M059J (cell line): ENCODE measurements around the gene CABLES1. TPM values are rescaled to one million over a fixed set of nuclear protein-coding genes. Genes with fewer than 3 reads are reported as not detected.

Experiments used
- DNase-seq: peaks from one replicate; pipeline ENCODE4 v3.0.0-alpha.2; 2012; ENCODE audit warnings: low read depth
- total RNA-seq: library from RNA; depleted of rRNA; stranded (reverse); fragments of >200 nt; shearing (Covaris generic); gene quantifications from 2 replicates; pipeline ENCODE4 v1.2.3, GENCODE V29; 2014; rRNA removed

Gene CABLES1
- total RNA-seq, 1 experiment from 2014 or later: 9.0 TPM

DNA sequence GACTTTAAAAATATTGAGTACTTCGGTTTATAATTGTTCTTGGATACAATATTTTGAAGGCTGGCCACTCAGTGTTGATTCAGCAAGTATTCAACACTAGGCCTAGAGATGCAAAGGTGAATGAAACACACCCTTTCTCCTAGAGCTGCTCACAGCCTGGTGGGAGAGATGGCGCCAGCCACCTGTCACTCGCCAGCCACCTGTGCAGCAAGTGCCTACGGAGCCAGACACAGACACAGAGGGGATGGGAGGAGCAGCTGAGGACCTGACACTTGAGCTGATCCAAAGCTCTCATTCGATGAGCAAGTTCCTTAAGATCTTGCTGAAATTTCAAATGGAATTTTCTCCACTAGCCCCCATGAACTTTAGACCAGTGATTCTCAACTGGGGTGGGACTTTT, 166.7 kb downstream of the CABLES1 start:
- no peak for DNase-seq

DNA sequence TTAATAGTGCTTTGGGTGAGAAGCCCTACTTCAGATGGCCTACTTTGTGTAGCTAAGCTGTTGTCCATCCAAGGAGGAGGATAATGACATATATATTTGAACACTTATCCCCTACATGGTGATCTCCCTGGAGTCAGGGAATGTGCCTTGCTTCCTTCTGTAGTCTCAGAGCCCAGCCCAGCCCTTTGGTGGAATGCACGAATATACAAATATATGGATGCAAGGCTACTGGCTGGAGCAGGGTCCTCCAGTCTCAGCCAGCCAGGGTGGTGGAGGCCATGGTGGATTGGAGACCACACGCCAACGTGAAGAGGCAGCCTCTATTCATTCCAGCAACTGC, 167.2 kb downstream of the CABLES1 start:
- DNase-seq: no peak

DNA sequence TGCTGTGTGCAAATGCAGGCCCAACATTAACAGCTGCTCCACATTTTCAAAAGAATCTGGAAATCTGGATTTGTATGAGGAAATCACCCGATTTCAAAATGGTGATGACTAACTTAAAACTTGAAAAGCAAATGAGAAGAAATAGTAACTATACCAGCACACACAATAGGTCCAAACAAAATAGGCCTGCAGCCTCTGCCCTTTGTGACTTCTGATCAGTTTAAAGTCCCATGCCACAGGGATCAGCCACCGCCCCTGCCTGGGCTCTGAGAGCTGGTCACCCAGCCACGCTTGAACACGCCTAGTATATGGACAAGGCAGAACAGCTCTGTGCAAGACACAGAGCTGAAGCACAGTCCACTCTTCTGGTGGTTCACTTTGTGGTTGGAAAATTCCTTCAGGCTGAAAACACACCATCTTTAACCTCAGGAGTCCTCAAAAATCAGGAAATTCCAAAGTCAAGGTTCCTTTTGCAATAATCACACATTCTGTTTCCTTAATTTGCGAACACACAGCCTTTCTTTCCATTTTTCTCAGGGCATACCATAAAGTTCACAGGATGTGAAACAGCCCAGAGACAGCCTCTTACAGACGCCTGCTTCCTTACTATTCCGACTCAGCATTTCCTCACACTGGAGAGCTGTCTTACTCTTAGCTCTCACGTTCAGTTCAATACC, 167.7 kb downstream of the CABLES1 start:
- peak; percentile 95 for DNase-seq

DNA sequence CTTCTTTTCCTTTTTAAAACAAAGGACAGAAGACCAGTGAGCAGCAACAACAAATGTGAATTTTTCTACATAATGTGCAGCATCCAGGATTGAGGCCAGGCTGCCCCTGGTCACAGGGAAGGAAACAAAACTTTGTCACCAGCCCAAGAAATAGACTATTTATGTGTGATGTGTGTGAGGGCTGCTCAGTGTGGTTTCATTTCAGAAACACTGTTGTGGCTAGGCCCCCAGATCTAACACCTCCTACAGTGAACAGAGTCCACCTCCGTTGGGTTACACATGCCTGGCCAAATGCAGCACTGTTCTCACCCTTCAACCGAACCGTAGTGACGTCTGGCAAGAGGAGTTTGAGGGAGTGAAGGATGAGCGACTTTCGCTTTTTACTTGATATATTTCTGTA, 171.5 kb downstream of the CABLES1 start:
- no peak for DNase-seq

DNA sequence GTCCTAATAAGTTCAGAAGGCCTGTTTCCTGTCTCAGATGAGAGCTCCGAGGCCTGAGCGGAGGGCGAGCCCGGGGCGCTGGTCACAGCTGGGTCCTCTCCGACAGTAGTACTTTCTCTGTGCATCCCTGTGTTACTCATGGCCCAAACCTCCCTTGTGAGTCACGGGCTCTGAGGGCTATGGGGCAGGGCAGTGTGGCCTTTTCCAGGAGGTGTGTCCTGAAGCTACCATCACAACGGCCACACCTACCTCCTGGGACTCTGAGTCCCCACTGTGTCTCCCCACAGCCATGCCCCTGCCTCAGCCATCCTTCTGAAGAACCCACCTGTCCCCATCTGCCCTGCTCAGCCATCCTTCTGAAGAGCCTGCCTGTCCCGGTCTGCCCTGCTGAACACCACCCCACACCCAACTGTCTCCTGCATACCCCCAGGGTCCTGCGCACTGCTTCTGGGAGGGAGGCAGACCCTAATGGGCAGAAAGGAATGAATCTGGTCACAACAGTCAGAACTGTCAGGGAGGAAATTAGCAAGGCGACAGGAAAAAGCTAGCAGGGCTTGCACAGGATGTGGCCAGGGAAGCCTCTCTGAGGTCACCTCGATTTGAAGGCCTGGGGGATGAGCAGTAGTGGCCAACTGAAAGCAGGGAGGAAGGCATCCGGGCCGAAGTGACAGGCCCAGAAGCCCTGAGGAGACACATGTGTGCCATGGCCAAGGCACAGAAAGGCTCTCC, 172.4 kb downstream of the CABLES1 start:
- DNase-seq: peak; percentile 97

Other genes starting within 250 kb of the CABLES1 start
- 53.9 and 67.0 TPM in 2 replicates for gene RBBP8, start 202.2 kb upstream of the CABLES1 start, total RNA-seq